ENCODE results near the gene ATP5MK. TPM values are rescaled to one million over a fixed set of nuclear protein-coding genes. Genes with fewer than 3 reads are reported as not detected.
"Not testable (repeated sequence)": the region's sequence is repeated elsewhere in the genome, so short reads cannot be mapped to it uniquely, and the experiment has no call there.

ATP5MK gene
- total RNA-seq, 4 donors from 2014 or later: 127 to 604 (median 265) TPM

- Histone ChIP-seq H3K27me3 (no peaks in the 10 kb centered on the region), H3K27ac (no peak overlapping the region), H3K4me1 (no peaks in the 10 kb centered on the region), H3K36me3 (peaks cover 30 to 35% of the 10 kb centered on the region in 2 donors), H3K4me3 (replicated peaks in 1 of 3) (no peak overlapping the region), H3K9me3 (no peaks in the 10 kb centered on the region)
- intact Hi-C loops (cut with DNase I): no loop called here
- DNase-seq: no peak
- 95 to 96% methylated on average over 9 of the region's 9 CpGs for WGBS, 2 donors
- no peak for TF ChIP-seq POLR2A (IDR thresholded peaks at IDR 0.05)
- no peak for TF ChIP-seq CTCF (IDR thresholded peaks at IDR 0.05)
These were observed 31.6 kb upstream of the ATP5MK start for GRCh38 chr10:103427866-103428265.

GRCh38 chr10:103423748-103424147 is 27.5 kb upstream of the ATP5MK start:
- 87 to 90% methylated on average over 5 of the region's 5 CpGs for WGBS, 2 donors
- TF ChIP-seq CTCF (IDR thresholded peaks at IDR 0.05) (no peak), POLR2A (IDR thresholded peaks at IDR 0.05) (no peak)
- intact Hi-C loops (cut with DNase I): no loop called here
- H3K4me3 ChIP-seq (replicated peaks in 1 of 3): no peak overlapping the region
- peaks cover 57 to 65% of the 10 kb centered on the region in 2 donors for H3K36me3 ChIP-seq
- no peaks in the 10 kb centered on the region for H3K9me3 ChIP-seq
- H3K27me3 ChIP-seq: no peaks in the 10 kb centered on the region
- DNase-seq: no peak
- no peak overlapping the region for H3K27ac ChIP-seq
- no peaks in the 10 kb centered on the region for H3K4me1 ChIP-seq

- intact Hi-C loops (cut with DNase I): loop anchor here (10.0 kb wide), 1 partner anchor 266 kb away; no protein-coding TSS in a partner anchor
- H3K36me3 ChIP-seq: peaks cover 76 to 86% of the 10 kb centered on the region in 2 donors
- DNase-seq: no peak
- H3K27me3 ChIP-seq: no peaks in the 10 kb centered on the region
- no peaks in the 10 kb centered on the region for H3K4me1 ChIP-seq
- WGBS, 2 donors: 88 to 99% methylated on average over 4 of the region's 4 CpGs
- no peaks in the 10 kb centered on the region for H3K9me3 ChIP-seq
- no peak overlapping the region for H3K4me3 ChIP-seq (replicated peaks in 1 of 3)
- TF ChIP-seq CTCF (IDR thresholded peaks at IDR 0.05) (no peak), POLR2A (IDR thresholded peaks at IDR 0.05) (no peak)
- H3K27ac ChIP-seq: no peak overlapping the region
These were observed 22.8 kb upstream of the ATP5MK start for GRCh38 chr10:103419101-103419500.

DNA sequence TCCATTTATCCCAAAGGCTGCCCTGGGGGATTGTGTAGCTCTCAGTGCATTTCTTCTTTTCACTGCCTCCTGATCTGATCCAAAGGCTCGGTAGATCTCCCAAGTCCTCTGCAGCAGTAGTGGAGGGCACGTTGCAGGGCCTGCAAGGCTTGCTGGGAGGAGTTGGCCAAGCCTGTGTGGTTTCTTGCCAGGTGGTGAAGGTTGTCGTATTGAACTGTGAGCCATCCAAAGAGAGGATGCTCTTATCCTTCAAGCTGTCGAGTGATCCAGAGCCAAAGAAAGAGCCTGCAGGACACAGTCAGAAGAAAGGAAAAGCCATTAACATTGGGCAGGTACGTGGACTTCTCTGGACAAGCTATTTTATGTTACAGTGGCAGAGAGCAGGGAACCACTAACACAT is 21.3 kb upstream of the ATP5MK start:
- DNase-seq: no peak
- Histone ChIP-seq H3K4me3 (replicated peaks in 1 of 3) (no peak overlapping the region), H3K27ac (no peak overlapping the region), H3K36me3 (peaks cover 83 to 87% of the 10 kb centered on the region in 2 donors), H3K27me3 (no peaks in the 10 kb centered on the region), H3K4me1 (no peaks in the 10 kb centered on the region), H3K9me3 (no peaks in the 10 kb centered on the region)
- TF ChIP-seq CTCF (IDR thresholded peaks at IDR 0.05) (no peak), POLR2A (IDR thresholded peaks at IDR 0.05) (no peak)
- 96 to 97% methylated on average over 5 of the region's 5 CpGs for WGBS, 2 donors
- intact Hi-C loops (cut with DNase I): loop anchor here (2.0 to 10.0 kb wide), 2 partner anchors 67 to 267 kb away; no protein-coding TSS in a partner anchor

GRCh38 chr10:103417148-103417469 is 20.8 kb upstream of the ATP5MK start:
- WGBS, 2 donors: 80 to 89% methylated on average over 5 of the region's 5 CpGs
- not testable (repeated sequence) for H3K4me1 ChIP-seq; H3K27me3 ChIP-seq; H3K4me3 ChIP-seq (replicated peaks in 1 of 3); H3K27ac ChIP-seq; DNase-seq; H3K9me3 ChIP-seq
- peaks cover 83 to 89% of the 10 kb centered on the region in 2 donors for H3K36me3 ChIP-seq
- intact Hi-C loops (cut with DNase I): loop anchor here (2.0 to 10.0 kb wide), 2 partner anchors 68 to 268 kb away; no protein-coding TSS in a partner anchor

Measured in thyroid gland (tissue), 4 donors.